ENCODE data around the gene RNF182. TPM values are rescaled to one million over a fixed set of nuclear protein-coding genes. Genes with fewer than 3 reads are reported as not detected.
"Not testable (repeated sequence)": the region's sequence is repeated elsewhere in the genome, so short reads cannot be mapped to it uniquely, and the experiment has no call there.

RNF182 gene
- polyA plus RNA-seq, 1 donor = 0.66 TPM

DNA sequence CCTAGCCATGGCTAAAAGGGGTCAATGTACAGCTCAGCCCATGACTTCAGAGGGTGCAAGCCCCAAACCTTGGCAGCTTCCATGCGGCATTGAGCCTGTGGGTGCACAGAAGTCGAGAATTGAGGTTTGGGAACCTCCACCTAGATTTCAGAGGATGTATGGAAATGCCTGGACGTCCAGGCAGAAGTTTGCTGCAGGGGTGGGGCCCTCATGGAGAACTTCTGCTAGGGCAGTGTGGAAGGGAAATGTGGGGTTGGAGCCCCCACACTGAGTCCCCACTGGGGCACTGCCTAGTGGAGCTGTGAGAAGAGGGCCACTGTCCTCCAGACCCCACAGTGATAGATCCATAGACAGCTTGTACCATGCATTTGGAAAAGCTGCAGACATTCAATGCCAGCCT is 47.9 kb downstream of the RNF182 start:
- not testable (repeated sequence) for DNase-seq

- DNase-seq = not testable (repeated sequence)
Observed at GRCh38 chr6:13973422-13973821, 48.7 kb downstream of the RNF182 start.

DNA sequence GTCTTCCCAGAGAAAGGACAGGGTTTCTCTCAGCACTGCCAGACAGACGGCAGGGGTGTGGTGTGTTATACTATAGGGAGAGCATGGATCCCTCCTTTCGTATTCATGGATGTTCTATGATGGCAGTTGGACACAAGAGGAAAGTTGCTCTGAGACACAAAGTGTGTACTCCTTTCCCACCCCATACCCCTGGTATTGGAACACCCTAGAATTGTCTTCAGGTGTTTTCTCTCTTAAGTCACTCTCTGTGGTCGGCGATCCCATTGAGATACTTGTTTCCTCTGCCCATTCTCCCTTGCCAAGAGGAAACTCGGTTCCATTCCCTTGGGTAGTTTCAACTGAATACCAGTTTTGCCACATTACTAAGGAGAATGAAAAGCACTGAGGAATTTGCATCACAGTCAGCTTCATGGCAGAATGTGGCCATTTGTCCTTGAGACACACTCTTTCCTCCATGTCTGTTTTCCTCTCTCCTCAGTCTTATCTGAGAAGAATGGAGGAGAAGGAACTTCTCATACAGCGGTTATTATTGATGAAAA is 53.4 kb downstream of the RNF182 start:
- no peak for DNase-seq

GRCh38 chr6:13978787-13979186 is 54.0 kb downstream of the RNF182 start:
- DNase-seq = no peak

DNA sequence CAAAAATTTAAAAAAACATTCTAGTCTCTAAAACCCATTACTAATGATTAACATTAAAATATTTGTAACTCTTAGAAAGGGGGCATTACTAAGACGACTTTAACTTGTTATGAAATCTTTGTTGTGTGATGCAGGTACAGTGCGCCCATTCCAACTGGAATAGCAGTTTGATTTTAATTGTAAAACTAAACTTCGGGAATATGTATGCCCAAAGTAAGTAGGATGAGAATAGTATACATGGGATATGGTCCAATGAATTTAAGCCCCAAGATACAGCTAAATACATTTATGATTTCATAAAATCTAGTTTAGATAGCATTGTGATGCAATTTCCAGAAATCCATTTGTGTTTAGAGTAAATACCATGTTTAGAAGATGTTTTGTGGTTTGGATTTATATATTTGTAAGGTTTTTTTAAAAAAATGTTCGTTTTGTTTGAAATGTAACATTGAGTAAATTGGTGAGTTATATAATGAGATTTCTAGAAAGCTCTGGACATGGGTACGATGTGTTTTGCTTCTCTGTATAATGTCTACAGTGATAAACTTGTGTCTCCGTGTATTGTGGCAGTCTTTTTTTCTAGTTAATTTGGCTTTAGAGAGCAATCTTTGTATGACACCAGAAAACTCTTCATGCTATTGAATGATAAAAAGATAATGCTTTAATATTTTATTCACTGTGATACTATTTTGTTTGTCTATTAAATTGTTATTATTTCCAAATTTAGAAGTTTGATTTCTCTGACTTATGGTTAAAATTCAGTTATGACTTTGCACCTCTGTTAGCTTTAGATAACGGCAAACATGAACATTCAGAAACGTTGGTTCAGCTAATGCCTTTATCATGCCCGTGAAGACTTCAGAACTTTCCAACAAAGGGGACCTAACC is 54.8 kb downstream of the RNF182 start:
- DNase-seq = no peak

DNA sequence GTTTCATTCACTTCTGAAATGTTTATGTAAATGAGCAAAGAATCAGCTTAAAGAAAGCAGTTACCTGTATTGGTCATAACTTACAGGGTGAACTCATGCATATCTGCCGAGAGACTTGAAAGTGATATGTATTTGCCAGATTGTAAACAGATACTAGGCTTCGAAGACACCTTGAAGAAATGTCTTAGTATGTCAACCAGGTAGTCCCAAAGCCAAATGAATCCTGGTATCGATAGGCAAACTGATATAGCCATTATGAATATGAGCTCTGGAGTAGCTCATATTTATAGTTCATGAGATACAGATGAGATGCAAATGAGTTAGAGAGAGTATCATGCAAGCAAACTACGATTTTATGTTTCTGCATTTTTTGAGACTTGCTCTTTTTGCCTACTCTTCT is 55.8 kb downstream of the RNF182 start:
- no peak for DNase-seq

GRCh38 chr6:13985663-13986325 is 61.0 kb downstream of the RNF182 start:
- DNase-seq = no peak

DNA sequence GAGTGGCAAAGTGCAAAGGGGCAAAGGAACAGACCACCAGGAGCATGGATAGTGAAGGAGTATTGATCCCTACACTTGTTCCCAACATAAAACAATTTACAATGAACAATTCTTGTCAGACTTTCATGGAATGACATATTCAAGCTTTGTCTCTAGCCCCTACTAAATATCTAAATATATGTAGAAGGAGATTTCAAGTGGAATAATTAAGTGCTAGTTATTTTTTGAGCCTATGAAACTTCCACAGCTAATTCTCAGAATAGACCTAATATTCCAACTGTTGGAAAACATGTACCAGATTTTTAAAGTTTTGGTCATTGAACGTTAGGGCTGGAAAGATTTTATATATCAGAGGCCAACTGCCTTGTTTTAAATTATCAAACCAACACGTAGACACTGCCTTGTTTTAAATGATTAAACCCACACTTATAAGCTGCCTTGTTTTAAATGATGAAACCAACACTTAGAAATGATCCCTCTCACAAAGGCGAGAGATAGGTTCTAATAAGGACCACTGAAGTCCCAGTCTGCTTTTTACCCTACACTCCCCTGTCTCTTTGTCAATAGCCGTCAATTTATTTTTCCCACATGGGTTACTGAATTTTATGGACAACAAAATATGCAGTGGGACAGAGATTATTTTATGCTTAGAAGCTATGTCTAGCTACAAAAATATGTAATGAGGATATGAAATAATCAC is 62.1 kb downstream of the RNF182 start:
- no peak for DNase-seq

- DNase-seq = no peak
Observed at GRCh38 chr6:13987400-13987865, 62.7 kb downstream of the RNF182 start.

GRCh38 chr6:13988049-13988738 is 63.4 kb downstream of the RNF182 start:
- DNase-seq = no peak

GRCh38 chr6:13988908-13989307 is 64.2 kb downstream of the RNF182 start:
- no peak for DNase-seq

GRCh38 chr6:13989496-13990144 is 64.9 kb downstream of the RNF182 start:
- DNase-seq = no peak

GRCh38 chr6:13990796-13991195 is 66.0 kb downstream of the RNF182 start:
- DNase-seq = no peak

DNA sequence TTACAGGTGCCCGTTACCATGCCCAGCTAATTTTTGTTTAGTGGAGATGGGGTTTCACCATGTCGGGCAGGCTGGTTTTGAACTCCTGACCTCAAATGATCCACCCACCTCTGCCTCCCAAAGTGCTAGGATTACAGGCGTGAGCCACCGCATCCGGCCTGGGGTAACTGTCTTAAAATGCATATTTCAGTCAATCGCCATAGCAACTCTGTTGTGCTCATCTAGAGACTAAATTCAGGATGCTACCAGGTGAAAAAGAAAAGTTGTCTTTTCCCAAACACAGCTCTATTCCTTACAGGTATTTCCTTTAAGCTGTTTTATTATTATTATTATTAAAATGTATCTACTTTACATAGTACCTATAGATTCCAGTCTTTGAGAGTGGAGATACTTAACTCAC is 66.6 kb downstream of the RNF182 start:
- DNase-seq = no peak

DNA sequence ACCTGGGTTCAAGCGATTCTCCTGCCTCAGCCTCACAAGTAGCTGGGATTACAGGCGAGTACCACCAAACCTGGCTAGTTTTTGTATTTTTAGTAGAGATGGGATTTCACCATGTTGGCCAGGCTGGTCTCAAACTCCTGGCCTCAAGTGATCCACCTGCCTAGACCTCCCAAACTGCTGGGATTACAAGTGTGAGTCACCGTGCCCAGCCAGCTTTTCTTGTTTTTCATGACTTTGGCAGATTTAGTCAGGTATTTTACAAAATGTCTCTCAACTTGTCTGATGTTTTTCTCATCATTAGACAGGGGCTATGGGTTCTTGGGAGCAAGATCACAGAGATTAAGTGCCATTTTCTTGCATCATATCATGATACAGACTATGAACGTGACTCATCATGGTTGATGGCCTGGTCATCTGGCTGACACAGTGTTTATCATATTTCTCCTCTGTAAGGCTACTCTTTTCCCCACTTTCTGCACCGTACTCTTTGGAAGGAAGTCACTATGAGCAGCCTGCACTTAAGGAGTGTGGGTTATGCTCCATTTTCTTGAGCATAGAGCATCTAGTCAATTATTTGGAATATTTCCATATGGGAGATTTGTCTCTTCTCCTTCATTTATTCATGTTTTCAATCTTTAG is 67.8 kb downstream of the RNF182 start:
- DNase-seq = no peak

DNA sequence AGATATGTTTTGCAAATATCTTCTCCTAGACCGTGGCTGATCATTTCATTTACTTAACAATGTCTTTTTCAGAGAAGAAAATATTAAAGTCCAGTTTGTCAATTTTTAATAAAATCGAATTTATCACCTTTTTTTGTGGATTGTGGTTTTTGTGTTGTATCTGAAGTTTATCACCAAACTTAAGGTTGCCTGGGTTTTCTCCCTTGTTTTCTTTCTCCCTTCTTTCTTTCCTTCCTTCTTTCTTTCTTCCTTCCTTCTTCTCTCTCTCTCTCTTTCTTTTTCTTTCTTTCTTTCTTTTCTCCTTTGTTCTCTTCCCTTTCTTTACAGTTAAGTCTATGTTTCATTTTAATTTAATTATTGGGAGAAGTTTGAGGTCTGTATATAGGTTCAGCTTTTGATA is 68.7 kb downstream of the RNF182 start:
- no peak for DNase-seq

- DNase-seq = no peak
Observed at GRCh38 chr6:13998356-13998755, 73.6 kb downstream of the RNF182 start.

DNA sequence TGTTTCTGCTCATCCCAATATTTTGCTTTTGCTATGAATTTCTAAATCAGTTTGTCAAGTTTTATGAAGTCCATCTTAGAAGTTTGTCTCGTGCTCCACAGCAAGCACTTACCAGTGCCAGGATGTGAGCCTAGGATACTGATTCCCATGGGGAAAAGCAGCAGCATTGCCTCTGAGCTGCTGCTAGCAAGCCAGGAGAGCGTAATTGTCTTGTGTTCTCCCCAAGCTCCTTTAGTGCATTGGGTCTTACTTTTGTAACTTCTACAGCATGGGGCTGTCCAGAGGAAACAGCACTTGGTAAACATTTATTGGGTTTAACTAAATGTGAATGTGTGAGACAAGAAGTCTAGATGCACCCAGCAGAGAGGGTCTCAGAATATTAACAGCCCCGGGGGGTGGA is 76.1 kb downstream of the RNF182 start:
- no peak for DNase-seq

DNA sequence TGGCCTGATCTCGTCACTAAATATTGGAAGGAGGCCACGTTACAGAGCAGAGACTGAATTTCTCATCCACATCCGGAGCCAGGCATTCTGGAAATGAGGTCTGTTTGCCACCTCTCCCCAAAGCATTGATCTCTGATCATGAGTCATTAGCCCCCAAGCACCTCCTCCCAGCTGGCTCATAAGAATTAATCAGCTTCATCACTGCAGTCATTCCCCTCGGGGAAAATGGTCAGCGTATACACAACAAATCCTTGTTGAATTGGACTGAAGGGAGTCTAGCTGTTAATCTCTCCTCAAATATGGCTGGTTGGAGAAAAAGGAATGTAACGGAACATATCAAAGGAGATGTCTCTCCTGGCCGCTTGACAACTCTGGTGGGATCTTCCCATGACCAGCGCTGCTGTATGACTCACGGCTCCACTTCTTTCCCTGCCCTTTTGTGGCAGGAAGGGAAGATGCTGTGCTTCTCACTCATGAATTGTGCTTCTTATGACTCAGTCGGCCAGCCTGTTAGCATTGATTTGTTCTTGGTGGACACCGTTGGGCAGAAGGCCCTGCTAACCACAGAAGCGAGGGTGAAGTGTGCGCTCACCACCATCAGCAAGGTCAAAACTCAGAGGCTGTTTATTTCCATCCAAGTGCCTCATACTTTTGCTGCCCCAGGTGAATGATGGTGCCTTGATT is 76.7 kb downstream of the RNF182 start:
- no peak for DNase-seq

- DNase-seq = no peak
Observed at GRCh38 chr6:14002176-14002947, 77.6 kb downstream of the RNF182 start.

All from hindlimb muscle (tissue), 1 donor.